ENCODE data around the gene SMIM13. TPM values are rescaled to one million over a fixed set of nuclear protein-coding genes. Genes with fewer than 3 reads are reported as not detected.
A peak's percentile ranks its signal among the peaks of the same experiment; 100 is the strongest.

SMIM13 gene
- total and polyA plus RNA-seq, 2 of the 4 experiments (the other 2 are of a cell fraction): 5.4 to 10.0 TPM

DNA sequence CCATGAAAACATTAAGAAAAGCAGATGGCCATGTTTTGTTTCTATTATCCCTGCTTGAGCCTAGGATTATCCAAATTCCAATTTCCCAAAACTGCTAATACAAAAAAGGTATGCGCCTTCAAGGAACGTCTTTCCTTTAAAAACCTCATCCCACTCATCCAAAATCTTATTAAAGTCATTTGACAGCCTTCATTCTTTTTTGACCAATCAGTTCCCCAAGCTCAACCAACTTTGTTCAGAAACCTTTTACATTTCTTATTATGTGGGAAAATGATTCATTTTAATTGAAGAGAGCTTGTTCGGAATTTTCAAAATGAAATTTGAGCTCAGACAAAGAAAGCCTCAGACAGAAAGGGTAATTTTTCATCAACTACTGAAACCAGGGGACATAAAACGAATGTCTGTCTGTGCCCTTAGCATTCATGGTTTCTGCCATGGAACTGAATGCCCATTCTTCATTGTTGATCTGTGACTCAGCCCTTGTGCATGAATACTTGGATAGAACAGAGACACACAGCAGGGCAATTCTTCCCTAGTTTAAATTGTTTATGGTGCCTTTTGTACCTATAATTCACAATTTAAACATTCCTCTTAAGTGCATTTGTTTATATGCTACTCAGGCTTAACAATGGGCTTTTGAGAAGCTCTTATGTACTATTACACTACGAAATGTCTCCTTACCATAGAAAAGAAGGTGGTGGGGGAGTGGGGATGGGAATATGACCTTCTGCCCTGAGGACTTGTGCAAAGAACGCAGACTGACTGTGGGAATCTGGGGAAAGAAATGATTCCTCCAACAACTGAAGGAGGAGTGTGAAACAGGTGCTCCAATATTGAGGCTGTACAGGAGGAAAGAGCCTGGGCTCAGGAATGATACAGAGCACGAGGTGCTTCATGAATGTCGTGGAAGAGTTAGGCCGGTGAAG lies 67.7 kb downstream of the SMIM13 start:
- no peak overlapping the region for H2AK5ac ChIP-seq (ENCODE audit: low read depth, low read length)
- ChIA-PET CTCF (no interaction called here), POLR2A (ENCODE audit: unreplicated experiment) (no interaction called here)
- DNase-seq: peak; percentile 16
- H2BK15ac ChIP-seq (ENCODE audit: low read depth, low read length): no peak overlapping the region
- no peaks in the 10 kb centered on the region for H3K9me3 ChIP-seq (ENCODE audit: control insufficient read depth, insufficient read depth, low read length)
- H4K91ac ChIP-seq (ENCODE audit: insufficient read depth, low read depth, low read length): no peak overlapping the region
- no peaks in the 10 kb centered on the region for H3K27me3 ChIP-seq (ENCODE audit: control insufficient read depth, insufficient read depth, low read length)
- no peak overlapping the region for H3K4me2 ChIP-seq (ENCODE audit: low read depth, low read length)
- peak; percentile 68 for ATAC-seq (ENCODE audit: low read depth)
- H4K20me1 ChIP-seq (ENCODE audit: insufficient read depth, low read length): no peaks in the 10 kb centered on the region
- no peaks in the 10 kb centered on the region for H3K36me3 ChIP-seq (ENCODE audit: control insufficient read depth, insufficient read depth, low read length)
- H3K27ac ChIP-seq (ENCODE audit: insufficient read depth, low read length): no peak overlapping the region
- peak overlapping the region; percentile 15; the same call in 1 of the 2 replicates for H3K4ac ChIP-seq (ENCODE audit: low read depth, low read length)
- H2AK9ac ChIP-seq (replicated peaks; ENCODE audit: low read depth, low read length, poor library complexity): no peak overlapping the region
- in situ Hi-C loops (cut with MboI; ENCODE audit: low sequenced_read_pairs) (no loop called here), intact Hi-C loops (cut with micrococcal nuclease) (no loop called here), dilution Hi-C loops (cut with HindIII; ENCODE audit: low sequenced_read_pairs, unreplicated experiment) (no loop called here)
- H2BK20ac ChIP-seq (ENCODE audit: low read depth, low read length): no peak overlapping the region
- H3K9me1 ChIP-seq (ENCODE audit: insufficient read depth, low read length): peaks cover 10% of the 10 kb centered on the region
- H3K4me3 ChIP-seq (ENCODE audit: insufficient read depth, low read depth, low read length): no peak overlapping the region
- TF ChIP-seq, protein P1, sequence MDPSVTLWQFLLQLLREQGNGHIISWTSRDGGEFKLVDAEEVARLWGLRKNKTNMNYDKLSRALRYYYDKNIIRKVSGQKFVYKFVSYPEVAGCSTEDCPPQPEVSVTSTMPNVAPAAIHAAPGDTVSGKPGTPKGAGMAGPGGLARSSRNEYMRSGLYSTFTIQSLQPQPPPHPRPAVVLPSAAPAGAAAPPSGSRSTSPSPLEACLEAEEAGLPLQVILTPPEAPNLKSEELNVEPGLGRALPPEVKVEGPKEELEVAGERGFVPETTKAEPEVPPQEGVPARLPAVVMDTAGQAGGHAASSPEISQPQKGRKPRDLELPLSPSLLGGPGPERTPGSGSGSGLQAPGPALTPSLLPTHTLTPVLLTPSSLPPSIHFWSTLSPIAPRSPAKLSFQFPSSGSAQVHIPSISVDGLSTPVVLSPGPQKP (IDR thresholded peaks at IDR 0.05; ENCODE audit: borderline replicate concordance, low read depth, low read length): no peak
- TF ChIP-seq CHD1 (IDR thresholded peaks at IDR 0.05; ENCODE audit: low read depth, low read length) (no peak), MAZ (IDR thresholded peaks at IDR 0.05; ENCODE audit: borderline replicate concordance, low read depth, low read length) (no peak), POLR2A (IDR thresholded peaks at IDR 0.05; ENCODE audit: low read depth, low read length) (no peak), RAD21 (IDR thresholded peaks at IDR 0.05; ENCODE audit: low read length) (no peak), BHLHE40 (IDR thresholded peaks at IDR 0.05; ENCODE audit: low read depth, low read length) (no peak)
- TF ChIP-seq, protein P2, sequence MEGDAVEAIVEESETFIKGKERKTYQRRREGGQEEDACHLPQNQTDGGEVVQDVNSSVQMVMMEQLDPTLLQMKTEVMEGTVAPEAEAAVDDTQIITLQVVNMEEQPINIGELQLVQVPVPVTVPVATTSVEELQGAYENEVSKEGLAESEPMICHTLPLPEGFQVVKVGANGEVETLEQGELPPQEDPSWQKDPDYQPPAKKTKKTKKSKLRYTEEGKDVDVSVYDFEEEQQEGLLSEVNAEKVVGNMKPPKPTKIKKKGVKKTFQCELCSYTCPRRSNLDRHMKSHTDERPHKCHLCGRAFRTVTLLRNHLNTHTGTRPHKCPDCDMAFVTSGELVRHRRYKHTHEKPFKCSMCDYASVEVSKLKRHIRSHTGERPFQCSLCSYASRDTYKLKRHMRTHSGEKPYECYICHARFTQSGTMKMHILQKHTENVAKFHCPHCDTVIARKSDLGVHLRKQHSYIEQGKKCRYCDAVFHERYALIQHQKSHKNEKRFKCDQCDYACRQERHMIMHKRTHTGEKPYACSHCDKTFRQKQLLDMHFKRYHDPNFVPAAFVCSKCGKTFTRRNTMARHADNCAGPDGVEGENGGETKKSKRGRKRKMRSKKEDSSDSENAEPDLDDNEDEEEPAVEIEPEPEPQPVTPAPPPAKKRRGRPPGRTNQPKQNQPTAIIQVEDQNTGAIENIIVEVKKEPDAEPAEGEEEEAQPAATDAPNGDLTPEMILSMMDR (conservative IDR thresholded peaks at IDR 0.05; ENCODE audit: low read depth, low read length): no peak
- no peaks in the 10 kb centered on the region for H3K79me1 ChIP-seq (ENCODE audit: low read depth in 1 of 2, low read length in 2 of 2)
- no TSS peak for BruUV-seq (replicated peaks)
- no peak overlapping the region for H4K5ac ChIP-seq (ENCODE audit: low read depth, low read length)
- H2BK5ac ChIP-seq (ENCODE audit: low read depth, low read length, poor library complexity, severe bottlenecking): no peak overlapping the region
- H3K18ac ChIP-seq (ENCODE audit: low read depth, low read length): no peak overlapping the region
- H3K4me1 ChIP-seq (ENCODE audit: control insufficient read depth, insufficient read depth, low read length): peaks cover 6% of the 10 kb centered on the region
- H2AFZ ChIP-seq (replicated peaks; ENCODE audit: low read length, poor library complexity): no peak overlapping the region
- no peak overlapping the region for H3K56ac ChIP-seq (ENCODE audit: extremely low read depth, insufficient read depth, low read length)
- H3K14ac ChIP-seq (replicated peaks; ENCODE audit: low read depth, low read length): no peak overlapping the region
- no peak overlapping the region for H2BK120ac ChIP-seq (ENCODE audit: low read depth, low read length)
- WGBS, 2 experiments (ENCODE audit: extremely low coverage in 2 of 2, insufficient read length in 1 of 2): 93% methylated on average over 4 of the region's 9 CpGs; no CpG with 5 or more reads in 1 of the 2 experiments
- no peak overlapping the region for H3K23ac ChIP-seq (ENCODE audit: low read depth, low read length)
- no peak overlapping the region for H4K8ac ChIP-seq (ENCODE audit: low read depth in 2 of 2, low read length in 2 of 2)
- H3K9ac ChIP-seq (ENCODE audit: low read depth, low read length): no peak overlapping the region
